Neuronal stem cell (in vitro differentiated cells): ENCODE results near the gene CCDC63.
"Not testable (repeated sequence)": the region's sequence is repeated elsewhere in the genome, so short reads cannot be mapped to it uniquely, and the experiment has no call there.

Experiments used
- DNase-seq: peaks from one replicate; pipeline ENCODE4 v3.0.0-alpha.2; 2013; ENCODE audit warnings: low spot score
- H2AFZ ChIP-seq: one replicate; pipeline ENCODE4 v1.6.1; 2013; ENCODE audit warnings: mild to moderate bottlenecking, low read length, inconsistent platforms
- H2AK5ac ChIP-seq: 2 replicates; pipeline ENCODE4 v1.6.1; 2013; ENCODE audit warnings: low read depth, mild to moderate bottlenecking, inconsistent platforms, low read length, moderate library complexity, mixed read lengths
- H2BK120ac ChIP-seq: 2 replicates; pipeline ENCODE4 v1.6.1; 2013; ENCODE audit warnings: low read depth, mild to moderate bottlenecking, inconsistent platforms, low read length, moderate library complexity, mixed read lengths
- H2BK12ac ChIP-seq: one replicate; pipeline ENCODE4 v1.6.1; 2013; ENCODE audit warnings: low read length, inconsistent platforms
- H2BK15ac ChIP-seq: 2 replicates; pipeline ENCODE4 v1.6.1; 2013; ENCODE audit warnings: mild to moderate bottlenecking, low read length, inconsistent platforms, mixed read lengths
- H2BK5ac ChIP-seq: one replicate; pipeline ENCODE4 v1.6.1; 2013; ENCODE audit warnings: inconsistent platforms, mild to moderate bottlenecking, low read length, moderate library complexity
- H3K14ac ChIP-seq: one replicate; pipeline ENCODE4 v1.6.1; 2013; ENCODE audit warnings: low read length, inconsistent platforms
- H3K18ac ChIP-seq: 2 replicates; pipeline ENCODE4 v1.6.1; 2013; ENCODE audit warnings: low read length, inconsistent platforms
- H3K23ac ChIP-seq: 2 replicates; pipeline ENCODE4 v1.6.1; 2013; ENCODE audit warnings: low read depth, mild to moderate bottlenecking, mixed read lengths, low read length, inconsistent platforms; ENCODE audit not compliant: poor library complexity
- H3K27ac ChIP-seq: replicated peaks from 3 replicates; pipeline ENCODE4 v1.5.1; 2013; ENCODE audit warnings: low read length, inconsistent platforms
- H3K27me3 ChIP-seq, 3 experiments: 2 replicates each; pipeline ENCODE4 v1.6.1; 2013; ENCODE audit warnings: low read length in 3 of 3, mild to moderate bottlenecking in 2 of 3, inconsistent platforms in 1 of 3, low read depth in 1 of 3, mixed read lengths in 1 of 3, moderate library complexity in 1 of 3; ENCODE audit not compliant: control insufficient read depth in 3 of 3, insufficient read depth in 3 of 3
- H3K36me3 ChIP-seq, 2 donors: replicated peaks in 1 of 2; 2 replicates each; pipeline ENCODE4 v1.6.1; 2013; ENCODE audit warnings: low read length in 2 of 2; ENCODE audit not compliant: control insufficient read depth in 2 of 2, insufficient read depth in 2 of 2
- H3K4ac ChIP-seq: 2 replicates; pipeline ENCODE4 v1.6.1; 2013; ENCODE audit warnings: inconsistent platforms, mild to moderate bottlenecking, low read length, moderate library complexity
- H3K4me1 ChIP-seq, 2 donors: 1 replicate in 1 of 2; 2 replicates in 1 of 2; pipeline ENCODE4 v1.6.1; 2013; ENCODE audit warnings: low read length in 2 of 2, low read depth in 1 of 2; ENCODE audit not compliant: control insufficient read depth in 2 of 2, insufficient read depth in 1 of 2
- H3K4me2 ChIP-seq: one replicate; pipeline ENCODE4 v1.6.1; 2013; ENCODE audit warnings: mild to moderate bottlenecking, low read length, inconsistent platforms; ENCODE audit not compliant: insufficient read depth, poor library complexity, severe bottlenecking
- H3K4me3 ChIP-seq, 2 donors: 2 replicates each; pipeline ENCODE4 v1.5.1; 2013; ENCODE audit warnings: low read length in 2 of 2, mild to moderate bottlenecking in 2 of 2, inconsistent platforms in 1 of 2, moderate library complexity in 1 of 2
- H3K79me1 ChIP-seq: one replicate; pipeline ENCODE4 v1.6.1; 2013; ENCODE audit warnings: low read depth, mild to moderate bottlenecking, inconsistent platforms, low read length, moderate library complexity
- H3K9ac ChIP-seq: one replicate; pipeline ENCODE4 v1.6.1; 2013; ENCODE audit warnings: mild to moderate bottlenecking, low read depth, low read length, inconsistent platforms; ENCODE audit not compliant: poor library complexity
- H3K9me3 ChIP-seq, 2 donors: replicated peaks in 1 of 2; 2 replicates each; pipeline versions ENCODE3 to v1.6.1; 2013; ENCODE audit warnings: low read length in 2 of 2, mild to moderate bottlenecking in 2 of 2, inconsistent platforms in 1 of 2, low read depth in 1 of 2, mixed read lengths in 1 of 2, moderate library complexity in 1 of 2; ENCODE audit not compliant: control insufficient read depth in 2 of 2, insufficient read depth in 1 of 2
- H4K8ac ChIP-seq: one replicate; pipeline ENCODE4 v1.6.1; 2013; ENCODE audit warnings: low read depth, mild to moderate bottlenecking, inconsistent platforms, low read length, moderate library complexity
- H4K91ac ChIP-seq: one replicate; pipeline ENCODE4 v1.6.1; 2013; ENCODE audit warnings: low read length, low read depth, mild to moderate bottlenecking, inconsistent platforms; ENCODE audit not compliant: poor library complexity
- WGBS, 2 donors: extraction: QIAGEN DNeasy Blood & Tissue Kit; methylation state at CpG; one replicate each; pipeline ENCODE4 v1.1.7; 2013; ENCODE audit warnings: missing lambda C conversion rate in 2 of 2, mixed read lengths in 1 of 2; ENCODE audit not compliant: insufficient read length in 2 of 2, insufficient replicate concordance in 1 of 2; ENCODE audit errors: extremely low coverage in 2 of 2; 5-methylcytosine and 5-hydroxymethylcytosine counted together

Gene CCDC63

DNA sequence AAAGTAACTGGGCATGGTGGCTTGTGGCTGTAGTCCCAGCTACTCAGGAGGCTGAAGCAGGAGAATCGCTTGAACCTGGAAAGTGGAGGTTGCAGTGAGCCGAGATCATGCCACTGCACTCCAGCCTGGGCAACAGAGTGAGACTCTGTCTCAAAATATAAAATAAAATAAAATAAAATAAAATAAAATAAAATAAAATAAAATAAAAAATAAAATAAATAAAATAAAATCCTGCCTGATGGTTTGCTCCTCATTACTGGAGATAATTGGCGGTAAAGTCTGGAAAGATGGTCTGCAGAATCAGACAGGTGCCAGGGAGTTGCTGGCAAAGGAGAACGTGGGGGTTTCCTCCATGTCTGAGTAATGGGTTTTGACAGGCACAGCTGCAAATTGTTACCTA is 11.2 kb downstream of the CCDC63 start:
- H4K91ac ChIP-seq, H3K9me3 ChIP-seq, H3K4me3 ChIP-seq, H3K23ac ChIP-seq, DNase-seq, H3K27ac ChIP-seq, H2BK5ac ChIP-seq, H3K4me2 ChIP-seq, H3K4ac ChIP-seq, H2AFZ ChIP-seq, H3K79me1 ChIP-seq, H3K14ac ChIP-seq, H2BK12ac ChIP-seq, H2AK5ac ChIP-seq, H3K27me3 ChIP-seq, H4K8ac ChIP-seq, H3K36me3 ChIP-seq, H2BK120ac ChIP-seq: not testable (repeated sequence)
- H3K9ac ChIP-seq = peak overlapping the region; percentile 17
- H3K18ac ChIP-seq = peak overlapping the region; percentile 9
- H2BK15ac ChIP-seq = peak overlapping the region; percentile 2
- peaks cover 5 to 26% of the 10 kb centered on the region in 2 donors for H3K4me1 ChIP-seq
- no CpG with 5 or more reads among the region's 4 CpGs for WGBS, 2 donors

DNA sequence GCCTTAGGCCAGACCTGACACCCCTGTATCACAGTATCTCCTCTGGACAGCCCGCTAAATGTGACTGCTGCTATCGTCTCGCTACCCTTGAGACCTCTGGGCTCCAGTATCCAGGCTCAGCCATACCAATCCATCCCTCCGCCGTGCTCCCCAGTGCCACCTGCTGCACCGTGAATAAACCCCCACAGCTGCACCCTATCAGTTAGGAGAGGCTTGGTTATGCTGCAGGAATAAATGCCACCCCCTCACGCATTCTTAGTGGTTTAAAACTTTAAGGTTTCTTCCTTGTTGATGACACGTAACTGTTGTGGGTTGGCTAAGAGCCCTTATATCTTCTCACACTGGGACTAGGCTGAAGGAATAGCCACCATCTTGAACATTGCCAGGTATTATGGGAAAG is 12.1 kb downstream of the CCDC63 start:
- Histone ChIP-seq H3K36me3 (no peaks in the 10 kb centered on the region), H3K23ac (no peak overlapping the region), H3K9me3 (no peaks in the 10 kb centered on the region), H3K4ac (no peak overlapping the region), H3K79me1 (no peaks in the 10 kb centered on the region), H3K14ac (no peak overlapping the region), H4K8ac (no peak overlapping the region), H4K91ac (no peak overlapping the region), H2BK15ac (peak overlapping the region; percentile 2), H2AFZ (no peak overlapping the region), H3K18ac (peak overlapping the region; percentile 64), H3K27ac (no peak overlapping the region), H2BK120ac (no peak overlapping the region), H3K4me3 (no peak overlapping the region), H3K9ac (no peak overlapping the region), H3K4me2 (no peak overlapping the region), H2BK5ac (peak overlapping the region; percentile 4), H3K4me1 (peaks cover 5 to 25% of the 10 kb centered on the region in 2 donors), H3K27me3 (no peaks in the 10 kb centered on the region), H2AK5ac (peak overlapping the region; percentile 12), H2BK12ac (no peak overlapping the region)
- WGBS, 2 donors = no CpG with 5 or more reads among the region's 8 CpGs
- no peak for DNase-seq

DNA sequence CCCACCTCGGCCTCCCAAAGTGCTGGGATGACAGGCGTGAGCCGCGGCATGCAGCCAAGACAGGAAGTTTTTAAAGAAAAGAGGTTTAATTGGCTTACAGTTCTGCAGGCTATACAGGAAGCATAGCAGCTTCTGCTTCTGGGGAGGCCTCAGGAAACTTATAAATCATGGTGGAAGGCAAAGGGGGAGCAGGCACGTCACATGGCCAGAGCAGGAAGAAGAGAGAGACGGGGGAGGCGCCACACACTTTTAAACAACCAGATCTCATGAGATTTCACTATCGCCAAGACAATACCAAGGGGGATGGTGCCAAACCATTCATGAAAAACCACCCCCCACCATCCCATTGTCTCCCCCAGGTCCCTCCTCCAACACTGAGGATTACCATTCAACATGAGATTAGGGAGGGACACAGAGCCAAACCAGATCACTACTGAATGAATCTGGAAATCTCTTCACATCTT is 14.1 kb downstream of the CCDC63 start:
- Histone ChIP-seq H3K18ac (no peak overlapping the region), H3K4me1 (peaks cover 5 to 23% of the 10 kb centered on the region in 2 donors), H3K9me3 (no peaks in the 10 kb centered on the region), H2BK120ac (no peak overlapping the region), H3K14ac (no peak overlapping the region), H2BK15ac (peak overlapping the region; percentile 13), H3K23ac (no peak overlapping the region), H2AFZ (peak overlapping the region; percentile 73), H2AK5ac (no peak overlapping the region), H2BK5ac (no peak overlapping the region), H3K4me2 (no peak overlapping the region), H2BK12ac (no peak overlapping the region), H4K91ac (no peak overlapping the region), H3K27me3 (no peaks in the 10 kb centered on the region), H4K8ac (no peak overlapping the region), H3K36me3 (no peaks in the 10 kb centered on the region), H3K4ac (no peak overlapping the region), H3K79me1 (no peaks in the 10 kb centered on the region), H3K27ac (peak overlapping the region; percentile 99), H3K9ac (no peak overlapping the region), H3K4me3 (no peak overlapping the region)
- DNase-seq = peak; percentile 91
- WGBS, 2 donors = no CpG with 5 or more reads among the region's 8 CpGs

DNA sequence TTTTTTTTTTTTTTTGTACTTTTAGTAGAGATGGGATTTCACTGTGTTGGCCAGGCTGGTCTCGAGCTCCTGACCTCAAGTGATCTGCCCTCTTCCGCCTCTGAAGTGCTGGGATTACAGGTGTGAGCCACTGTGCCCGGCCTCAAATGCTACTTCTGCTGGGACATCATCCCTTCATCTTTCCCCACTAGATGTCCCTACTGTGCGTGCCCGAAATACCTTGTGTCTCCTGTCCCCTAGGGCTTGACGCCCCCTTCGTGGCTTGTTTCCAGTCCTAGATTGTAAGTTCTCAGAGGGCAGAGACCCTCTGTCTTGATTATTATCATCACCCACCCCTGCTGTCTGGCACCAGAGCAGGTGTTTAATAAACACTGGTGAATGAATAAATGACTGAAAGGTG is 14.9 kb downstream of the CCDC63 start:
- H3K36me3 ChIP-seq = no peaks in the 10 kb centered on the region
- H3K79me1 ChIP-seq = no peaks in the 10 kb centered on the region
- H4K91ac ChIP-seq = no peak overlapping the region
- peak overlapping the region; percentile 8 for H2AK5ac ChIP-seq
- peak overlapping the region; percentile 93 for H2BK5ac ChIP-seq
- H2BK15ac ChIP-seq = no peak overlapping the region
- H2BK12ac ChIP-seq = peak overlapping the region; percentile 43
- H3K27ac ChIP-seq = peak overlapping the region; percentile 99
- no peaks in the 10 kb centered on the region for H3K9me3 ChIP-seq
- no peak overlapping the region for H3K4ac ChIP-seq
- H4K8ac ChIP-seq = no peak overlapping the region
- H3K27me3 ChIP-seq = no peaks in the 10 kb centered on the region
- H3K4me1 ChIP-seq = peaks cover 5 to 23% of the 10 kb centered on the region in 2 donors
- H2AFZ ChIP-seq = no peak overlapping the region
- H3K18ac ChIP-seq = peak overlapping the region; percentile 88
- no peak overlapping the region for H3K23ac ChIP-seq
- peak overlapping the region; percentile 63 for H2BK120ac ChIP-seq
- WGBS, 2 donors = no CpG with 5 or more reads among the region's 7 CpGs
- no peak overlapping the region for H3K9ac ChIP-seq
- no peak overlapping the region for H3K14ac ChIP-seq
- H3K4me2 ChIP-seq = no peak overlapping the region
- DNase-seq = no peak
- H3K4me3 ChIP-seq = no peak overlapping the region
